KMS-11 (cell line): ENCODE results near the gene STIM2.

Experiments
- H2AFZ ChIP-seq: fragments of 200-600 bp; sonication (generic); 2 replicates; pipeline ENCODE4 v1.6.1; 2016; ENCODE audit warnings: antibody characterized with exemption, mixed run types, low read depth
- H3K27ac ChIP-seq: fragments of 200-600 bp; sonication (generic); 2 replicates; pipeline ENCODE4 v1.6.1; 2016; ENCODE audit warnings: mild to moderate bottlenecking, mixed run types
- H3K27me3 ChIP-seq: fragments of 200-600 bp; sonication (generic); 2 replicates; pipeline ENCODE4 v1.6.1; 2017; ENCODE audit warnings: mild to moderate bottlenecking, low read depth, mixed run types, moderate library complexity; ENCODE audit not compliant: insufficient read depth
- H3K36me3 ChIP-seq: fragments of 200-600 bp; sonication (generic); 2 replicates; pipeline ENCODE4 v1.6.1; 2017; ENCODE audit warnings: mild to moderate bottlenecking, mixed run types; ENCODE audit not compliant: insufficient read depth
- H3K4me1 ChIP-seq: fragments of 200-600 bp; sonication (generic); 2 replicates; pipeline ENCODE4 v1.6.1; 2016; ENCODE audit warnings: mild to moderate bottlenecking, low read depth, mixed run types; ENCODE audit not compliant: poor library complexity, severe bottlenecking
- H3K4me2 ChIP-seq: fragments of 200-600 bp; sonication (generic); 2 replicates; pipeline ENCODE4 v1.7.0; 2016; ENCODE audit warnings: mild to moderate bottlenecking, mixed run types
- H3K4me3 ChIP-seq: fragments of 200-600 bp; sonication (generic); IDR thresholded peaks from 2 replicates; pipeline ENCODE4 v1.6.1; 2017; ENCODE audit warnings: low read depth, low read length, mixed read lengths; ENCODE audit not compliant: insufficient read depth
- H3K79me2 ChIP-seq: fragments of 200-600 bp; sonication (generic); 2 replicates; pipeline ENCODE4 v1.6.1; 2016; ENCODE audit warnings: low read depth, mixed run types; ENCODE audit not compliant: insufficient read depth
- H3K9ac ChIP-seq: fragments of 200-600 bp; sonication (generic); 2 replicates; pipeline ENCODE4 v1.6.1; 2016; ENCODE audit warnings: mild to moderate bottlenecking, mixed run types
- H4K20me1 ChIP-seq: fragments of 200-600 bp; sonication (generic); 2 replicates; pipeline ENCODE4 v1.6.1; 2016; ENCODE audit warnings: mild to moderate bottlenecking, mixed run types; ENCODE audit not compliant: insufficient read depth
- CTCF ChIP-seq: fragments of 200-600 bp; sonication (generic); conservative IDR thresholded peaks from 2 replicates; pipeline ENCODE4 v1.6.1; 2017; ENCODE audit warnings: low read depth, mild to moderate bottlenecking, antibody characterized with exemption, low read length, moderate library complexity, mixed read lengths

The STIM2 gene

GRCh38 chr4:26912810-26913209 is 52.2 kb downstream of the STIM2 start:
- TF ChIP-seq CTCF, result no peak
- Histone ChIP-seq H3K79me2 (no peaks in the 10 kb centered on the region), H3K27me3 (no peaks in the 10 kb centered on the region), H3K36me3 (no peaks in the 10 kb centered on the region), H3K4me2 (no peak overlapping the region), H3K4me3 (no peak overlapping the region), H2AFZ (no peak overlapping the region), H3K4me1 (no peaks in the 10 kb centered on the region), H3K27ac (no peak overlapping the region), H3K9ac (no peak overlapping the region), H4K20me1 (no peaks in the 10 kb centered on the region)

DNA sequence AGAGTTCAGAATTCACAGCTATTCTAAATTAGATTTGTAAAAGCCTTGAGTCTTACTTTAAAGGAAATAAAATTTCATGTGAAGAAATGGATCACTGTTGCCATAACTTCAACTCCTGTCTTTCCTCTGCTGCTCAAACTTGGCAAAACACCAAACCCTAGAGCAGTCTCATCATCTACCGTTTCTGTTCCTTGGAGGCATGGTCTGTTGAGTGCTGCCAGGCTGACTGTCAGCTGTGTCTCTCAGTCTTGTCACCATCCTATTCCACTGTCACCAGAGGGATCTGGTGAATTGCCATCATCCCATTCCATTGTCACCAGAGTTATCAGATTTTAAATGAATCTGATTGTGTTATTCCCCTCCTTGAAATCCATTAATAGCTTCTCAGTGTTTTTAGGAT is 55.6 kb downstream of the STIM2 start:
- no peak overlapping the region for H3K4me3 ChIP-seq
- H2AFZ ChIP-seq, result no peak overlapping the region
- H3K27me3 ChIP-seq, result no peaks in the 10 kb centered on the region
- no peaks in the 10 kb centered on the region for H3K4me1 ChIP-seq
- no peaks in the 10 kb centered on the region for H3K79me2 ChIP-seq
- H3K27ac ChIP-seq, result no peak overlapping the region
- no peak for TF ChIP-seq CTCF
- H4K20me1 ChIP-seq, result no peaks in the 10 kb centered on the region
- H3K36me3 ChIP-seq, result no peaks in the 10 kb centered on the region
- H3K9ac ChIP-seq, result no peak overlapping the region
- no peak overlapping the region for H3K4me2 ChIP-seq

DNA sequence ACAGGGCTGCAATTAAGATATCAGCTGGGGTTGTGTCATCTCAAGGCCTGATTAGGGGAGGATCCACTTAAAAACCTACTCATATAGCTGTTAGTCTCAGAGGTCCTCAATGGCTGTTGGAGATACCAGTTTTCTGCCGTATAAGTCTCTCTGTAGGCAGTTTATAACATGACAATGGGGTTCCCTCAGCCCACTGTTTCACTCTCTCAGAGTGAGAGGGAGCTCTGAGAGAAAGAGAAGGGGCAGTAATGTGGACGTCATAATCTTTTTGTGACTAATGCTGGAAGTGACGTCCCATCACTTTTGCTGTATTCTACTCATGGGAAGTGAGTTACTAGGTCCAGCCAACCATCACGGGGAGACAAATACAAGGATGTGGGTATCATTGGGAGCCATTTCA is 70.3 kb downstream of the STIM2 start:
- no peak for TF ChIP-seq CTCF
- Histone ChIP-seq H3K27me3 (no peaks in the 10 kb centered on the region), H3K36me3 (no peaks in the 10 kb centered on the region), H3K27ac (no peak overlapping the region), H3K4me3 (no peak overlapping the region), H3K4me2 (no peak overlapping the region), H3K9ac (no peak overlapping the region), H4K20me1 (no peaks in the 10 kb centered on the region), H3K79me2 (no peaks in the 10 kb centered on the region), H3K4me1 (peaks cover 2% of the 10 kb centered on the region), H2AFZ (no peak overlapping the region)

- no peak overlapping the region for H2AFZ ChIP-seq
Measured at GRCh38 chr4:26931451-26931850, 70.8 kb downstream of the STIM2 start.

More at GRCh38 chr4:26931451-26931850, 70.8 kb downstream of the STIM2 start:
- H3K79me2 ChIP-seq, result no peaks in the 10 kb centered on the region
- no peak for TF ChIP-seq CTCF
- H3K27me3 ChIP-seq, result no peaks in the 10 kb centered on the region
- H3K36me3 ChIP-seq, result no peaks in the 10 kb centered on the region
- H3K4me1 ChIP-seq, result peaks cover 6% of the 10 kb centered on the region
- no peaks in the 10 kb centered on the region for H4K20me1 ChIP-seq
- H3K9ac ChIP-seq, result no peak overlapping the region
- no peak overlapping the region for H3K27ac ChIP-seq
- no peak overlapping the region for H3K4me3 ChIP-seq
- no peak overlapping the region for H3K4me2 ChIP-seq
